A549 (cell line): Measurements from ENCODE around the gene NFATC2. TPM values are rescaled to one million over a fixed set of nuclear protein-coding genes. Genes with fewer than 3 reads are reported as not detected.

Experiments used
- ATAC-seq, 2 experiments: fragments of 200-7000 bp in 1 of 2; fragments of >200 bp in 1 of 2; cut with Nextera tagmentation in 1 of 2; cut with Tn5 transposase in 1 of 2; 3 replicates each; pipeline versions ENCODE4 v1.8.0 to v1.9.1; 2018 to 2020; ENCODE audit warnings: mild to moderate bottlenecking in 1 of 2, moderate library complexity in 1 of 2
- CTCF ChIA-PET: fragments of 300-600 bp; sonication (Branson Sonifier 250); formaldehyde crosslinking; extraction: SDS; loops from one replicate; lab custom pipeline; 2021; ENCODE audit warnings: antibody characterized with exemption, inconsistent platforms; lab: Yijun Ruan, JAX
- POLR2A ChIA-PET: fragments of 350-600 bp; formaldehyde crosslinking; extraction: SDS; loops from one replicate; lab custom pipeline; 2021; ENCODE audit warnings: antibody characterized with exemption, inconsistent platforms; lab: Yijun Ruan, JAX
- DNase-seq, 2 experiments: peaks; one replicate each; pipeline versions ENCODE4 v3.0.0 to v3.0.0-alpha.2; 2011 to 2016; ENCODE audit warnings: low read depth in 1 of 2, low spot score in 1 of 2
- FAIRE-seq: peaks from 2 replicates; lab custom pipeline; 2011; peaks lifted over from hg19 to GRCh38; lab: Jason Lieb, UNC
- H3K27ac ChIP-seq, 2 experiments: fragments of >200 bp; sonication (Bioruptor Twin); formaldehyde crosslinking; 3 replicates each; pipeline ENCODE4 v1.5.1; 2016 to 2017
- H3K4me1 ChIP-seq: fragments of >200 bp; sonication (Bioruptor Twin); formaldehyde crosslinking; 3 replicates; pipeline ENCODE4 v1.6.1; 2016
- H3K4me2 ChIP-seq: fragments of >200 bp; sonication (Bioruptor Twin); formaldehyde crosslinking; 3 replicates; pipeline ENCODE4 v1.6.1; 2016
- H3K4me3 ChIP-seq: fragments of >200 bp; sonication (Bioruptor Twin); formaldehyde crosslinking; 3 replicates; pipeline ENCODE4 v1.5.1; 2016
- H3K9me3 ChIP-seq: fragments of >200 bp; sonication (Bioruptor Twin); formaldehyde crosslinking; 3 replicates; pipeline ENCODE4 v1.6.1; 2016
- ATOH8 ChIP-seq: fragments of 250-450 bp; sonication (Bioruptor Pico); IDR thresholded peaks from 2 replicates; pipeline ENCODE4 v1.5.0; 2020; ENCODE audit warnings: low read depth, mild to moderate bottlenecking, moderate library complexity
- BHLHE40 ChIP-seq: IDR thresholded peaks from 2 replicates; pipeline ENCODE4 v1.6.1; 2012; ENCODE audit warnings: low read depth, low read length, inconsistent platforms
- CBX2 ChIP-seq: fragments of 200-600 bp; sonication (generic); IDR thresholded peaks from 2 replicates; pipeline ENCODE4 v1.6.1; 2016; ENCODE audit warnings: low read depth, mild to moderate bottlenecking, borderline replicate concordance
- CHD2 ChIP-seq: fragments of 150-350 bp; IDR thresholded peaks from 2 replicates; pipeline ENCODE4 v1.6.1; 2014; ENCODE audit warnings: low read length; ENCODE audit not compliant: partially characterized antibody
- CHD4 ChIP-seq: fragments of 200-600 bp; sonication (generic); IDR thresholded peaks from 2 replicates; pipeline ENCODE4 v1.6.1; 2016; ENCODE audit warnings: antibody characterized with exemption, mild to moderate bottlenecking, borderline replicate concordance
- EHMT2 ChIP-seq: fragments of 200-600 bp; sonication (generic); IDR thresholded peaks from 2 replicates; pipeline ENCODE4 v1.6.1; 2016; ENCODE audit warnings: antibody characterized with exemption, low read depth, mild to moderate bottlenecking, moderate library complexity
- EP300 ChIP-seq, 2 experiments: fragments of >200 bp; sonication (Bioruptor Twin); formaldehyde crosslinking; IDR thresholded peaks; 2 replicates in 1 of 2; 3 replicates in 1 of 2; pipeline ENCODE4 v1.6.1; 2016 to 2017
- ESRRA ChIP-seq: fragments of 150-350 bp; IDR thresholded peaks from 2 replicates; pipeline ENCODE4 v1.6.1; 2014; ENCODE audit warnings: mild to moderate bottlenecking, low read length, borderline replicate concordance
- FOSB ChIP-seq: fragments of 250-450 bp; sonication (Bioruptor Pico); IDR thresholded peaks from 2 replicates; pipeline ENCODE4 v1.5.0; 2020; ENCODE audit warnings: mild to moderate bottlenecking, moderate library complexity
- GATA3 ChIP-seq: IDR thresholded peaks from 2 replicates; pipeline ENCODE4 v1.6.1; 2012; ENCODE audit warnings: borderline replicate concordance
- HDAC2 ChIP-seq: fragments of 200-600 bp; sonication (generic); IDR thresholded peaks from 2 replicates; pipeline ENCODE4 v1.6.1; 2016
- HEYL ChIP-seq: fragments of 250-450 bp; sonication (Bioruptor Pico); IDR thresholded peaks from 2 replicates; pipeline ENCODE4 v1.8.0; 2021; ENCODE audit warnings: mild to moderate bottlenecking, moderate library complexity
- HMGXB4 ChIP-seq: fragments of 250-450 bp; sonication (Bioruptor Pico); IDR thresholded peaks from 2 replicates; pipeline ENCODE4 v1.5.0; 2021; ENCODE audit warnings: mild to moderate bottlenecking, moderate library complexity, borderline replicate concordance
- HOXA7 ChIP-seq: fragments of 250-450 bp; sonication (Bioruptor Pico); IDR thresholded peaks from 2 replicates; pipeline ENCODE4 v1.5.0; 2020; ENCODE audit warnings: mild to moderate bottlenecking, moderate library complexity
- HOXB13 ChIP-seq: fragments of 250-450 bp; sonication (Bioruptor Pico); IDR thresholded peaks from 2 replicates; pipeline ENCODE4 v1.5.0; 2020; ENCODE audit warnings: low read depth, mild to moderate bottlenecking, moderate library complexity
- HOXB5 ChIP-seq: fragments of 250-450 bp; sonication (Bioruptor Pico); IDR thresholded peaks from 2 replicates; pipeline ENCODE4 v1.5.0; 2020; ENCODE audit warnings: mild to moderate bottlenecking, moderate library complexity
- JUN ChIP-seq, 2 experiments: fragments of >200 bp; sonication (Bioruptor Twin); formaldehyde crosslinking; IDR thresholded peaks; 2 replicates in 1 of 2; 3 replicates in 1 of 2; pipeline ENCODE4 v1.6.1; 2016 to 2017
- KDM1A ChIP-seq: fragments of 200-600 bp; sonication (generic); IDR thresholded peaks from 2 replicates; pipeline ENCODE4 v1.6.1; 2016; ENCODE audit warnings: low read depth, mild to moderate bottlenecking
- NPAS2 ChIP-seq: fragments of 250-450 bp; sonication (Bioruptor Pico); IDR thresholded peaks from 2 replicates; pipeline ENCODE4 v1.8.0; 2022; ENCODE audit warnings: mild to moderate bottlenecking, moderate library complexity, borderline replicate concordance
- PHF8 ChIP-seq: fragments of 200-600 bp; sonication (generic); IDR thresholded peaks from 2 replicates; pipeline ENCODE4 v1.6.1; 2016; ENCODE audit warnings: low read depth, mild to moderate bottlenecking, antibody characterized with exemption, moderate library complexity, borderline replicate concordance
- POLR2A ChIP-seq: IDR thresholded peaks from 2 replicates; pipeline ENCODE4 v1.6.1; 2012; ENCODE audit warnings: mild to moderate bottlenecking, low read length
- RNF2 ChIP-seq: fragments of 200-600 bp; sonication (generic); IDR thresholded peaks from 2 replicates; pipeline ENCODE4 v1.6.1; 2016; ENCODE audit warnings: low read depth, mild to moderate bottlenecking, antibody characterized with exemption, moderate library complexity, borderline replicate concordance
- SMC3 ChIP-seq: fragments of >200 bp; sonication (Bioruptor Twin); formaldehyde crosslinking; IDR thresholded peaks from 3 replicates; pipeline ENCODE4 v1.6.1; 2018; ENCODE audit warnings: inconsistent platforms
- SREBF2 ChIP-seq: fragments of 450-650 bp; IDR thresholded peaks from 2 replicates; pipeline ENCODE4 v1.6.1; 2014; ENCODE audit warnings: mild to moderate bottlenecking, moderate library complexity
- ZFP36 ChIP-seq: fragments of 450-650 bp; IDR thresholded peaks from 2 replicates; pipeline ENCODE4 v1.6.1; 2014; ENCODE audit warnings: borderline replicate concordance; ENCODE audit not compliant: partially characterized antibody
- ZNF302 ChIP-seq: fragments of 250-450 bp; sonication (Bioruptor Pico); IDR thresholded peaks from 2 replicates; pipeline ENCODE4 v1.9.0; 2021; ENCODE audit warnings: inconsistent platforms, mild to moderate bottlenecking, moderate library complexity
- ZSCAN20 ChIP-seq: fragments of 250-450 bp; sonication (Bioruptor Pico); IDR thresholded peaks from 2 replicates; pipeline ENCODE4 v1.8.0; 2022; ENCODE audit warnings: mild to moderate bottlenecking, moderate library complexity
- WGBS: methylation state at CpG from one replicate; pipeline ENCODE4 v1.1.6; 2017; ENCODE audit errors: missing lambda C conversion rate; 5-methylcytosine and 5-hydroxymethylcytosine counted together
- polyA plus RNA-seq, 4 experiments: library from polyadenylated mRNA; depleted of rRNA in 3 of 4; stranded (reverse); fragments of >200 nt; fragmentation: RNase III in 1 of 4; extraction: RNeasy Plus Mini Kit Qiagen cat#74134 plus additional on column Dnase treatment in 1 of 4; gene quantifications; 2 replicates in 3 of 4; 3 replicates in 1 of 4; pipeline ENCODE4 v1.2.3, GENCODE V29; 2011 to 2017
- TF ChIP-seq, protein P1 (sequence below): IDR thresholded peaks from 2 replicates; pipeline ENCODE4 v1.6.1; 2012
- TF ChIP-seq, protein P2 (sequence below): fragments of >200 bp; sonication (Bioruptor Twin); formaldehyde crosslinking; IDR thresholded peaks from 2 replicates; pipeline ENCODE4 v1.6.1; 2016
- TF ChIP-seq, protein P3 (sequence below): fragments of 450-650 bp; IDR thresholded peaks from 2 replicates; pipeline ENCODE4 v1.6.1; 2014; ENCODE audit warnings: antibody characterized with exemption
- TF ChIP-seq, protein P4 (sequence below): IDR thresholded peaks from 2 replicates; pipeline ENCODE4 v1.6.1; 2012; ENCODE audit warnings: low read depth, borderline replicate concordance

The NFATC2 gene
- polyA plus RNA-seq, 2 of the 4 experiments (the other 2 are of a cell fraction), result 0.75 to 1.6 TPM

GRCh38 chr20:51584116-51584515 is 41.6 kb upstream of the NFATC2 start (continued):
- TF ChIP-seq HMGXB4 (CRISPR knock-in tag) (no peak), GATA3 (no peak), ZNF302 (CRISPR knock-in tag) (no peak), POLR2A (no peak)

DNA sequence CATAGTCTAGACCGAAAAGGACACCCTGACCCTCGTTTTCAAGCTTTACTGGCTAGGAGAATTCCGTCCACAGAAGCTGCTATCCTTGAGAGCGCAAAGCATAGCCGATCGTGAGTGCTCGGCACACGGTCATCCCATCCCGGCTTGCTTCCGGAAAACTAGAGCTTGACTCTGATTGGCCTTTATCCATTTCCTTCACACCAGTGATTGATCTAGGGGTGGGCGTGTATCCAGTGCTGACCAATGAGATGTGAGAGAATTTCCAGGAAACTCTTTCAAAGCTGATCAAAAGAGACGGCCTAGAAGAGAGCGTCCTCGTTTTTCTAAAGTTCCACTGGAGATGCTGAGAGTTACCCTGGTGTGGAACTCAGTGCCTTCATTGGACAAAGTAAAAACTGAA is 41.0 kb upstream of the NFATC2 start:
- DNase-seq, result no peak
- CTCF ChIA-PET, result interaction anchor here (0.7 to 5.7 kb wide), 7 partner anchors 12 to 596 kb away, joined by 3 to 43 read pairs (median 3); no protein-coding TSS in a partner anchor
- no peak for FAIRE-seq
- peaks cover 7% of the 10 kb centered on the region; the same call in 1 of the 3 replicates for H3K4me1 ChIP-seq
- TF ChIP-seq KDM1A (no peak), FOSB (CRISPR knock-in tag) (no peak), CHD4 (no peak), EHMT2 (no peak), SREBF2 (no peak), ATOH8 (no peak), HOXA7 (CRISPR knock-in tag) (no peak), HDAC2 (no peak), BHLHE40 (no peak), ZFP36 (no peak), CHD2 (no peak), ZSCAN20 (CRISPR knock-in tag) (no peak), ESRRA (no peak), HOXB13 (CRISPR knock-in tag) (no peak), ZNF302 (CRISPR knock-in tag) (no peak), CBX2 (no peak), HEYL (no peak)
- TF ChIP-seq, protein P1, sequence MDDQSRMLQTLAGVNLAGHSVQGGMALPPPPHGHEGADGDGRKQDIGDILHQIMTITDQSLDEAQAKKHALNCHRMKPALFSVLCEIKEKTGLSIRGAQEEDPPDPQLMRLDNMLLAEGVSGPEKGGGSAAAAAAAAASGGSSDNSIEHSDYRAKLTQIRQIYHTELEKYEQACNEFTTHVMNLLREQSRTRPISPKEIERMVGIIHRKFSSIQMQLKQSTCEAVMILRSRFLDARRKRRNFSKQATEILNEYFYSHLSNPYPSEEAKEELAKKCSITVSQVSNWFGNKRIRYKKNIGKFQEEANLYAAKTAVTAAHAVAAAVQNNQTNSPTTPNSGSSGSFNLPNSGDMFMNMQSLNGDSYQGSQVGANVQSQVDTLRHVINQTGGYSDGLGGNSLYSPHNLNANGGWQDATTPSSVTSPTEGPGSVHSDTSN, result no peak
- POLR2A ChIA-PET, result no interaction called here
- no peak for ATAC-seq
- WGBS, result 82% methylated on average over 14 of the region's 14 CpGs
- H3K9me3 ChIP-seq, result no peaks in the 10 kb centered on the region
- H3K27ac ChIP-seq, result no peak overlapping the region
- H3K4me2 ChIP-seq, result no peak overlapping the region
- H3K4me3 ChIP-seq, result no peak overlapping the region

DNA sequence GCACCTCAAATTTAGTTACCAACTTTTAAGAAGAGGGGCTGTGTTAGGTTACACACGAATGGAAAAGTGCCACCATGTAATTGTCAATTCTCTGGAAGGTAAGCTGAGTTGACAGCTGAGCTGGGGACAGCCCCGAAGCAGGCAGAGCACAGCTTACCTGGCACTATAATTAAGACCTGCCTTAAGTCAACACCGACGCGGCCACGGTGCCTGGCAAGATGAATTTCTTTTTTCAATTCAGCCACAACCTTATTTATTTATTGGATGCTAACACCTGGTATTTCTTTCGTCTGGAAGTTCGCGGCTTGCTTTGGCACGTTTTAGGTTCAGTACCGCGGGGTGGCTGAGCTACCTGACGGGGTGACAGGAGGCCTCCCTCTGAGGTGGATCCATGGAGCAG is 40.6 kb upstream of the NFATC2 start:
- ChIA-PET POLR2A (no interaction called here), CTCF (interaction anchor here (1.0 to 5.7 kb wide), 5 partner anchors 13 to 596 kb away, joined by 3 to 43 read pairs (median 3); no protein-coding TSS in a partner anchor)
- Histone ChIP-seq H3K27ac (no peak overlapping the region), H3K4me1 (peaks cover 7% of the 10 kb centered on the region; the same call in 1 of the 3 replicates), H3K4me2 (no peak overlapping the region), H3K4me3 (no peak overlapping the region), H3K9me3 (no peaks in the 10 kb centered on the region)
- FAIRE-seq (no peak), ATAC-seq (no peak), DNase-seq (no peak)
- WGBS, result 88% methylated on average over 13 of the region's 13 CpGs
- TF ChIP-seq KDM1A, result no peak
- no peak for TF ChIP-seq RNF2
- TF ChIP-seq ATOH8, result no peak
- TF ChIP-seq, protein P2, sequence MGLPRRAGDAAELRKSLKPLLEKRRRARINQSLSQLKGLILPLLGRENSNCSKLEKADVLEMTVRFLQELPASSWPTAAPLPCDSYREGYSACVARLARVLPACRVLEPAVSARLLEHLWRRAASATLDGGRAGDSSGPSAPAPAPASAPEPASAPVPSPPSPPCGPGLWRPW, result no peak
- no peak for TF ChIP-seq ESRRA
- no peak for TF ChIP-seq FOSB (CRISPR knock-in tag)
- TF ChIP-seq, protein P3, sequence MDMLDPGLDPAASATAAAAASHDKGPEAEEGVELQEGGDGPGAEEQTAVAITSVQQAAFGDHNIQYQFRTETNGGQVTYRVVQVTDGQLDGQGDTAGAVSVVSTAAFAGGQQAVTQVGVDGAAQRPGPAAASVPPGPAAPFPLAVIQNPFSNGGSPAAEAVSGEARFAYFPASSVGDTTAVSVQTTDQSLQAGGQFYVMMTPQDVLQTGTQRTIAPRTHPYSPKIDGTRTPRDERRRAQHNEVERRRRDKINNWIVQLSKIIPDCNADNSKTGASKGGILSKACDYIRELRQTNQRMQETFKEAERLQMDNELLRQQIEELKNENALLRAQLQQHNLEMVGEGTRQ, result no peak
- TF ChIP-seq EP300 (IDR thresholded peaks at IDR 0.05), result no peak
- no peak for TF ChIP-seq JUN (IDR thresholded peaks at IDR 0.05)
- TF ChIP-seq PHF8, result no peak
- no peak for TF ChIP-seq SMC3
- no peak for TF ChIP-seq HOXB5 (CRISPR knock-in tag)
- TF ChIP-seq CHD4, result no peak
- no peak for TF ChIP-seq EHMT2
- no peak for TF ChIP-seq NPAS2 (CRISPR knock-in tag)
- TF ChIP-seq, protein P4, sequence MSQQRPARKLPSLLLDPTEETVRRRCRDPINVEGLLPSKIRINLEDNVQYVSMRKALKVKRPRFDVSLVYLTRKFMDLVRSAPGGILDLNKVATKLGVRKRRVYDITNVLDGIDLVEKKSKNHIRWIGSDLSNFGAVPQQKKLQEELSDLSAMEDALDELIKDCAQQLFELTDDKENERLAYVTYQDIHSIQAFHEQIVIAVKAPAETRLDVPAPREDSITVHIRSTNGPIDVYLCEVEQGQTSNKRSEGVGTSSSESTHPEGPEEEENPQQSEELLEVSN, result no peak
